Mesenchymal stem cell (in vitro differentiated cells and primary cell): ENCODE results near the gene RASA4B.

ENCODE experiments used
- DNase-seq: peaks from one replicate; pipeline ENCODE4 v3.0.0-alpha.2; 2013
- H2AFZ ChIP-seq: one replicate; pipeline ENCODE4 v1.6.1; 2013; ENCODE audit warnings: low read depth, mild to moderate bottlenecking, control low read depth, inconsistent platforms, low read length, moderate library complexity
- H2AK5ac ChIP-seq: 2 replicates; pipeline ENCODE4 v1.6.1; 2013; ENCODE audit warnings: low read length, moderate library complexity, mild to moderate bottlenecking, inconsistent platforms; ENCODE audit not compliant: severe bottlenecking
- H2BK120ac ChIP-seq: one replicate; pipeline ENCODE4 v1.6.1; 2013; ENCODE audit warnings: low read depth, mild to moderate bottlenecking, inconsistent platforms, low read length, moderate library complexity
- H2BK12ac ChIP-seq, 2 experiments: one replicate each; pipeline ENCODE4 v1.6.1; 2013; ENCODE audit warnings: inconsistent platforms in 2 of 2, low read length in 2 of 2, mild to moderate bottlenecking in 2 of 2, moderate library complexity in 2 of 2, control low read depth in 1 of 2
- H2BK15ac ChIP-seq: one replicate; pipeline ENCODE4 v1.6.1; 2013; ENCODE audit warnings: mild to moderate bottlenecking, low read depth, inconsistent platforms; ENCODE audit not compliant: poor library complexity, severe bottlenecking
- H2BK5ac ChIP-seq: 2 replicates; pipeline ENCODE4 v1.6.1; 2013; ENCODE audit warnings: low read depth, mild to moderate bottlenecking, low read length, control low read depth, inconsistent platforms; ENCODE audit not compliant: poor library complexity, severe bottlenecking
- H3K14ac ChIP-seq, 2 experiments: one replicate each; pipeline ENCODE4 v1.6.1; 2013; ENCODE audit warnings: inconsistent platforms in 2 of 2, low read length in 2 of 2, control low read depth in 1 of 2, mild to moderate bottlenecking in 1 of 2, moderate library complexity in 1 of 2
- H3K18ac ChIP-seq, 2 experiments: one replicate each; pipeline ENCODE4 v1.6.1; 2013; ENCODE audit warnings: inconsistent platforms in 2 of 2, low read length in 2 of 2, control low read depth in 1 of 2, low read depth in 1 of 2, mild to moderate bottlenecking in 1 of 2
- H3K23ac ChIP-seq, 2 experiments: one replicate each; pipeline ENCODE4 v1.6.1; 2013; ENCODE audit warnings: inconsistent platforms in 2 of 2, low read length in 2 of 2, mild to moderate bottlenecking in 2 of 2, moderate library complexity in 2 of 2, control low read depth in 1 of 2
- H3K27ac ChIP-seq: 2 replicates; pipeline ENCODE4 v1.5.1; 2013; ENCODE audit warnings: mild to moderate bottlenecking, moderate library complexity, low read length, control low read depth, inconsistent platforms; ENCODE audit not compliant: poor library complexity, severe bottlenecking
- H3K27me3 ChIP-seq, 2 experiments: 2 replicates each; pipeline versions ENCODE4 v1.6.1 to v1.7.0; 2013; ENCODE audit warnings: low read length in 2 of 2, mild to moderate bottlenecking in 2 of 2, moderate library complexity in 2 of 2, control low read depth in 1 of 2, inconsistent platforms in 1 of 2; ENCODE audit not compliant: control insufficient read depth in 1 of 2, insufficient read depth in 1 of 2
- H3K36me3 ChIP-seq, 2 experiments: 2 replicates each; pipeline versions ENCODE4 v1.6.1 to v1.7.0; 2013; ENCODE audit warnings: low read length in 2 of 2, control low read depth in 1 of 2, inconsistent platforms in 1 of 2, low read depth in 1 of 2, mild to moderate bottlenecking in 1 of 2; ENCODE audit not compliant: insufficient read depth in 2 of 2, control insufficient read depth in 1 of 2
- H3K4ac ChIP-seq, 2 experiments: one replicate each; pipeline ENCODE4 v1.6.1; 2013; ENCODE audit warnings: inconsistent platforms in 2 of 2, low read length in 2 of 2, mild to moderate bottlenecking in 2 of 2, moderate library complexity in 2 of 2, control low read depth in 1 of 2, low read depth in 1 of 2
- H3K4me1 ChIP-seq: 2 replicates; pipeline ENCODE4 v1.6.1; 2013; ENCODE audit warnings: low read depth, low read length, control low read depth; ENCODE audit not compliant: control insufficient read depth, insufficient read depth
- H3K4me2 ChIP-seq: 2 replicates; pipeline ENCODE4 v1.6.1; 2013; ENCODE audit warnings: low read length, mild to moderate bottlenecking, inconsistent platforms; ENCODE audit not compliant: poor library complexity, severe bottlenecking
- H3K4me3 ChIP-seq, 2 experiments: 2 replicates each; pipeline versions ENCODE4 v1.5.1 to v1.7.0; 2013; ENCODE audit warnings: low read length in 2 of 2, mild to moderate bottlenecking in 2 of 2, control low read depth in 1 of 2, low read depth in 1 of 2; ENCODE audit not compliant: insufficient read depth in 1 of 2
- H3K79me1 ChIP-seq: replicated peaks from 2 replicates; pipeline ENCODE4 v1.6.1; 2013; ENCODE audit warnings: mild to moderate bottlenecking, control low read depth, low read length, inconsistent platforms; ENCODE audit not compliant: poor library complexity, severe bottlenecking
- H3K9ac ChIP-seq: 2 replicates; pipeline ENCODE4 v1.7.0; 2013; ENCODE audit warnings: mild to moderate bottlenecking, low read length, moderate library complexity
- H3K9me3 ChIP-seq: 2 replicates; pipeline ENCODE4 v1.7.0; 2013; ENCODE audit warnings: mild to moderate bottlenecking, low read length; ENCODE audit not compliant: control insufficient read depth
- H4K8ac ChIP-seq: one replicate; pipeline ENCODE4 v1.6.1; 2013; ENCODE audit warnings: inconsistent platforms, mild to moderate bottlenecking, low read length, moderate library complexity
- H4K91ac ChIP-seq: one replicate; pipeline ENCODE4 v1.6.1; 2013; ENCODE audit warnings: mild to moderate bottlenecking, low read length, inconsistent platforms
- WGBS: methylation state at CpG from one replicate; pipeline ENCODE4 v1.1.7; 2013; ENCODE audit warnings: mixed read lengths; 5-methylcytosine and 5-hydroxymethylcytosine counted together

Gene RASA4B

GRCh38 chr7:102453319-102453718, 64.3 kb downstream of the RASA4B start:
- Histone ChIP-seq H2BK120ac (no peak overlapping the region), H4K91ac (no peak overlapping the region), H3K14ac (no peak overlapping the region), H2BK15ac (no peak overlapping the region), H3K9me3 (no peaks in the 10 kb centered on the region), H2AK5ac (no peak overlapping the region), H4K8ac (no peak overlapping the region), H3K4ac (no peak overlapping the region), H2BK5ac (no peak overlapping the region), H3K4me1 (peaks cover 4% of the 10 kb centered on the region), H3K79me1 (peaks cover 2% of the 10 kb centered on the region), H2AFZ (no peak overlapping the region), H3K4me2 (no peak overlapping the region), H3K4me3 (no peak overlapping the region), H3K27me3 (no peaks in the 10 kb centered on the region), H3K23ac (no peak overlapping the region), H3K9ac (no peak overlapping the region), H3K18ac (no peak overlapping the region), H2BK12ac (no peak overlapping the region), H3K36me3 (peaks cover 22 to 30% of the 10 kb centered on the region in 2 experiments), H3K27ac (no peak overlapping the region)
- 92% methylated on average over 7 of the region's 7 CpGs for WGBS
- DNase-seq, result no peak

DNA sequence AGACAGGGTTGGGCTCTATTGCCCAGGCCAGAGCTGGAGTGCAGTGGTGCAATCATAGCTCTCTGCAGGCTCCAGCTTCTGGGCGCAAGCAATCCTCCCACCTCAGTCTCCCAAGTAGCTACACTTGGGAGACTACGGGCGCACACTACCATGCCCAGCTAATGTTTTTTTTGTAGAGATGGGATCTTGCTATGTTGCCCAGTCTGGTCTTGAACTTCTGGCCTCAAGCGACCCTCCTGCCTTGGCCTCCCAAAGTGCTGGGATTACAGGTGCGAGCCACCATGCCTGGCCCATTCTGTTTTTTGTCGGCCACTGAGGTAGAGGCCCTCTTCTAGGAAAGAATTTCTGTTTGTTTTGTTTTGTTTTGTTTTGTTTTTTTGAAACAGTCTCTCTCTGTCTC, 65.1 kb downstream of the RASA4B start:
- no peak overlapping the region for H3K4me3 ChIP-seq
- no peak overlapping the region for H2BK12ac ChIP-seq
- H2BK120ac ChIP-seq, result no peak overlapping the region
- H3K79me1 ChIP-seq, result no peaks in the 10 kb centered on the region
- 79% methylated on average over 5 of the region's 6 CpGs for WGBS
- no peak overlapping the region for H2AFZ ChIP-seq
- no peak overlapping the region for H3K4me2 ChIP-seq
- no peak overlapping the region for H2BK5ac ChIP-seq
- no peaks in the 10 kb centered on the region for H3K27me3 ChIP-seq
- H2BK15ac ChIP-seq, result no peak overlapping the region
- no peak overlapping the region for H2AK5ac ChIP-seq
- peaks cover 11% of the 10 kb centered on the region for H3K4me1 ChIP-seq
- no peak overlapping the region for H3K9ac ChIP-seq
- no peak overlapping the region for H3K14ac ChIP-seq
- no peak overlapping the region for H3K18ac ChIP-seq
- H4K8ac ChIP-seq, result no peak overlapping the region
- no peak for DNase-seq
- H3K36me3 ChIP-seq, result peaks cover 18 to 22% of the 10 kb centered on the region in 2 experiments
- no peak overlapping the region for H3K27ac ChIP-seq
- no peak overlapping the region for H3K4ac ChIP-seq
- H3K9me3 ChIP-seq, result no peaks in the 10 kb centered on the region
- H3K23ac ChIP-seq, result no peak overlapping the region
- H4K91ac ChIP-seq, result no peak overlapping the region

DNA sequence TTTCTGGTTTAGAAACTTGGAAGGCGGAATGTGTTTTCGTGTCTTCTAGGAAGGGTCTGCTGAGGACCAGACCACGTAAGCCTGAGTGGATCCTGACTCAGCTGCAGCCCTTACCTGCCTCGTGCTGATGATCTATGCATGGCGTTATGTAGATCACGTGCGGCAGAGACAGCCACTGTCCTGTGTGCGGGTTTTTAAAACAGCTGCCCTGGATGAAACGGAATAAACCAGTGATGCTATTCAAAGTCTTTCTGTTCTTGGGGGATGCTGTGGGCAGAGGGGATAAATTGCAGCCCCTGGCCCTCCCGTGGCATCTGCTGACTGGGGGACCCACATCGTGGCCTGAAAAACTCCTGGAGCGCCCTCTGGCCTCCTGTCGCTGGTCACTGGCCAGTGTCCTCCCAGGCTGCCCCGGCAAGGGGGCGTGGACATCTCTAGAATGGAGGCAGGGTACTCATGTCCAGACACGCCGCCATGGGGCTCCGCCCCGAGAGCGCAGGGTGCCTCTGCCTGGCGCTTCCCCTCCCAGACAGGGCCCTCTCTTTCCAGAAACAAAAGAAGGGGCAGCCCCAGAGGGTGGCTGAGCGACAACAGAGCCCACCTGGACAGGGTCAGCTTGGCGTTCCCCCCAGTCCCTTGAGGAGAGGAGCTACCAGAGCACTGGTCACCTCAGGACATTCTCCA, 66.1 kb downstream of the RASA4B start:
- no peak overlapping the region for H3K14ac ChIP-seq
- H3K9me3 ChIP-seq, result no peaks in the 10 kb centered on the region
- H3K4me2 ChIP-seq, result no peak overlapping the region
- no peak overlapping the region for H3K18ac ChIP-seq
- peaks cover 18 to 26% of the 10 kb centered on the region in 2 experiments for H3K36me3 ChIP-seq
- H3K4ac ChIP-seq, result no peak overlapping the region
- H3K27me3 ChIP-seq, result no peaks in the 10 kb centered on the region
- peak overlapping the region; percentile 9 for H4K91ac ChIP-seq
- DNase-seq, result no peak
- H3K4me3 ChIP-seq, result peak overlapping the region in 1 of 2 experiments; percentile 55
- H2BK15ac ChIP-seq, result no peak overlapping the region
- peaks cover 16% of the 10 kb centered on the region for H3K4me1 ChIP-seq
- no peak overlapping the region for H3K27ac ChIP-seq
- H3K9ac ChIP-seq, result peak overlapping the region; percentile 48
- H2AK5ac ChIP-seq, result no peak overlapping the region
- H3K79me1 ChIP-seq, result no peaks in the 10 kb centered on the region
- no peak overlapping the region for H3K23ac ChIP-seq
- 88% methylated on average over 23 of the region's 23 CpGs for WGBS
- H4K8ac ChIP-seq, result no peak overlapping the region
- no peak overlapping the region for H2AFZ ChIP-seq
- H2BK12ac ChIP-seq, result no peak overlapping the region
- no peak overlapping the region for H2BK120ac ChIP-seq
- H2BK5ac ChIP-seq, result no peak overlapping the region

DNA sequence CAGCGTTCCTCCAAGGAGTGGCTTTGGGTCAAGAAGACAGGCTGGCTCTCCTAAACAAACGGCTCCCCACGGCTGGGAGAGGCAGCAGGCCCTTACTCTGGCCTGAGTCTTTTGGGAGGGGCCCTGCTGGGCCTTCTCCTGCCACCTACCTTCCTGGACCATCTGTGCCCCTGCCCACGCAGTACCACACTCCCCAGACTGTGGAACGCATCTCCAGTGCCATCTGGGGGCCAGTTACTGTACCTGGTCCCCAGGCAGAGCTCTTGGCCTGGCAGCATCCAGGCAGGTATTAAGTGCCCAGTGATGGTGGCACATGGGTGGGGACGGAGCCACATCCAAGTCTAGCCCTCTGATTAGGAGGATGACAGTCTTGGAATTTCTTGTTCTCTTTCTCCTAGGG, 67.3 kb downstream of the RASA4B start:
- Histone ChIP-seq H2BK120ac (no peak overlapping the region), H4K91ac (no peak overlapping the region), H3K4me3 (no peak overlapping the region), H3K36me3 (peaks cover 17 to 25% of the 10 kb centered on the region in 2 experiments), H2BK12ac (no peak overlapping the region), H2AFZ (no peak overlapping the region), H3K4me2 (no peak overlapping the region), H3K18ac (no peak overlapping the region), H3K27me3 (no peaks in the 10 kb centered on the region), H3K9me3 (no peaks in the 10 kb centered on the region), H2BK5ac (no peak overlapping the region), H4K8ac (no peak overlapping the region), H2AK5ac (no peak overlapping the region), H3K4me1 (peaks cover 19% of the 10 kb centered on the region), H3K79me1 (no peaks in the 10 kb centered on the region), H2BK15ac (no peak overlapping the region), H3K23ac (no peak overlapping the region), H3K9ac (no peak overlapping the region), H3K4ac (no peak overlapping the region), H3K14ac (no peak overlapping the region), H3K27ac (no peak overlapping the region)
- no peak for DNase-seq
- 94% methylated on average over 6 of the region's 6 CpGs for WGBS
